K562 (cell line): ENCODE measurements around the gene FAR2. TPM values are rescaled to one million over a fixed set of nuclear protein-coding genes. Genes with fewer than 3 reads are reported as not detected.

Experiments
- ATAC-seq: fragments of 200-7000 bp; cut with Tn5 transposase; 3 replicates; pipeline ENCODE4 v1.9.1; 2020; ENCODE audit warnings: moderate library complexity
- BruUV-seq: library from RNA; stranded (reverse); fragments of 400-500 nt; replicated peaks from 2 replicates; lab custom pipeline; 2021; lab: Mats Ljungman, UMichigan
- CTCF ChIA-PET: fragments of 300-600 bp; formaldehyde crosslinking; extraction: SDS; loops from one replicate; lab custom pipeline; 2021; ENCODE audit warnings: low intra/inter-chr PET ratio; lab: Yijun Ruan, JAX
- POLR2A ChIA-PET: fragments of 300-600, 350-650 bp; sonication (Branson Sonifier 250); formaldehyde crosslinking; extraction: SDS; loops from one replicate; lab custom pipeline; 2021; ENCODE audit warnings: antibody characterized with exemption, inconsistent platforms; lab: Yijun Ruan, JAX
- DNase-seq, 4 experiments: peaks; one replicate each; pipeline versions ENCODE4 v3.0.0 to v3.0.0-alpha.2; 2011 to 2018; ENCODE audit warnings: low spot score in 3 of 4, mixed read lengths in 3 of 4; ENCODE audit errors: extremely low read depth in 1 of 4
- FAIRE-seq: peaks from 2 replicates; lab custom pipeline; 2011; peaks lifted over from hg19 to GRCh38; lab: Jason Lieb, UNC
- H2AFZ ChIP-seq: 2 replicates; pipeline ENCODE4 v1.6.0; 2011; ENCODE audit warnings: low read depth, low read length, control low read depth, inconsistent platforms
- H3K27ac ChIP-seq: fragments of 200-600 bp; 3 replicates; pipeline ENCODE4 v1.8.0; 2011; ENCODE audit warnings: low read depth, mild to moderate bottlenecking, control low read depth, inconsistent platforms, low read length, moderate library complexity, mixed read lengths; ENCODE audit errors: extremely low read depth
- H3K27me3 ChIP-seq, 2 experiments: fragments of 300-600 bp in 1 of 2; 2 replicates in 1 of 2; 3 replicates in 1 of 2; pipeline versions ENCODE4 v1.6.0 to v1.8.0; 2011; ENCODE audit warnings: inconsistent platforms in 2 of 2, low read length in 2 of 2, mild to moderate bottlenecking in 1 of 2, mixed read lengths in 1 of 2, moderate library complexity in 1 of 2; ENCODE audit not compliant: control insufficient read depth in 2 of 2, insufficient read depth in 2 of 2
- H3K36me3 ChIP-seq: fragments of 300-600 bp; 3 replicates; pipeline ENCODE4 v1.8.0; 2011; ENCODE audit warnings: mild to moderate bottlenecking, low read length, inconsistent platforms; ENCODE audit not compliant: control insufficient read depth, insufficient read depth
- H3K4me1 ChIP-seq, 2 experiments: fragments of 200-600 bp in 1 of 2; replicated peaks in 1 of 2; 2 replicates in 1 of 2; 3 replicates in 1 of 2; pipeline versions ENCODE4 v1.5.1 to v1.8.0; 2011; ENCODE audit warnings: inconsistent platforms in 2 of 2, low read length in 2 of 2, mild to moderate bottlenecking in 1 of 2, mixed read lengths in 1 of 2, moderate library complexity in 1 of 2; ENCODE audit not compliant: control insufficient read depth in 2 of 2, insufficient read depth in 2 of 2
- H3K4me2 ChIP-seq: 2 replicates; pipeline ENCODE4 v1.6.1; 2011; ENCODE audit warnings: low read length, control low read depth, inconsistent platforms, mixed read lengths; ENCODE audit not compliant: insufficient read depth
- H3K4me3 ChIP-seq: fragments of 200-600 bp; sonication (generic), shearing (Covaris generic); 2 replicates; pipeline ENCODE4 v1.5.1; 2016; ENCODE audit warnings: control low read depth, inconsistent platforms
- H3K79me2 ChIP-seq: fragments of 200-600 bp; 3 replicates; pipeline ENCODE4 v1.8.0; 2011; ENCODE audit warnings: low read length, inconsistent platforms; ENCODE audit not compliant: control insufficient read depth, insufficient read depth
- H3K9ac ChIP-seq, 2 experiments: 2 replicates each; pipeline versions ENCODE4 v1.6.0 to v1.6.1; 2011; ENCODE audit warnings: low read depth in 2 of 2, low read length in 2 of 2, control low read depth in 1 of 2, inconsistent platforms in 1 of 2, mild to moderate bottlenecking in 1 of 2, mixed read lengths in 1 of 2; ENCODE audit not compliant: insufficient read depth in 1 of 2
- H3K9me1 ChIP-seq: one replicate; pipeline ENCODE4 v1.6.0; 2011; ENCODE audit warnings: inconsistent platforms, mild to moderate bottlenecking, low read length, moderate library complexity; ENCODE audit not compliant: control insufficient read depth, insufficient read depth
- H3K9me3 ChIP-seq: replicated peaks from 2 replicates; pipeline ENCODE4 v1.5.1; 2011; ENCODE audit warnings: low read depth, low read length, inconsistent platforms; ENCODE audit not compliant: control insufficient read depth, insufficient read depth
- H4K20me1 ChIP-seq: replicated peaks from 2 replicates; pipeline ENCODE4 v1.6.1; 2011; ENCODE audit warnings: low read length, inconsistent platforms, mixed read lengths; ENCODE audit not compliant: control insufficient read depth, insufficient read depth
- ARHGAP35 ChIP-seq: fragments of 450-650 bp; IDR thresholded peaks from 2 replicates; pipeline ENCODE4 v1.6.1; 2018; ENCODE audit not compliant: partially characterized antibody
- CC2D1A ChIP-seq: fragments of 450-650 bp; IDR thresholded peaks from 2 replicates; pipeline ENCODE4 v1.6.1; 2017; ENCODE audit warnings: mild to moderate bottlenecking
- GTF2A2 ChIP-seq: IDR thresholded peaks from 2 replicates; pipeline ENCODE4 v1.6.1; 2016; ENCODE audit warnings: mild to moderate bottlenecking, missing genetic modification characterization, missing compliant biosample characterization
- HMG20B ChIP-seq: fragments of 250-450 bp; sonication (Bioruptor Pico); IDR thresholded peaks from 2 replicates; pipeline ENCODE4 v1.5.0; 2021; ENCODE audit warnings: mild to moderate bottlenecking
- PHF21A ChIP-seq: fragments of 450-650 bp; IDR thresholded peaks from 2 replicates; pipeline ENCODE4 v1.6.1; 2017; ENCODE audit warnings: low read depth, borderline replicate concordance
- POLR2G ChIP-seq: fragments of 200-400 bp; formaldehyde crosslinking; IDR thresholded peaks from 2 replicates; pipeline ENCODE4 v1.6.1; 2017; ENCODE audit warnings: low read depth, mild to moderate bottlenecking, antibody characterized with exemption, low read length, moderate library complexity
- POLR3A ChIP-seq: IDR thresholded peaks from 2 replicates; pipeline ENCODE4 v1.6.1; 2011; ENCODE audit warnings: borderline replicate concordance, mild to moderate bottlenecking, moderate library complexity; ENCODE audit not compliant: insufficient read length, insufficient read depth; ENCODE audit errors: extremely low read depth
- TCF15 ChIP-seq: fragments of 250-450 bp; sonication (Bioruptor Pico); IDR thresholded peaks from 2 replicates; pipeline ENCODE4 v1.8.0; 2022; ENCODE audit warnings: moderate library complexity, mild to moderate bottlenecking, inconsistent platforms
- ZFP1 ChIP-seq: fragments of 450-650 bp; formaldehyde crosslinking; IDR thresholded peaks from 2 replicates; pipeline ENCODE4 v1.4.0; 2020; ENCODE audit warnings: mild to moderate bottlenecking, mixed read lengths
- ZNF512 ChIP-seq: IDR thresholded peaks from 2 replicates; pipeline ENCODE4 v1.6.1; 2016; ENCODE audit warnings: missing genetic modification characterization, missing compliant biosample characterization
- WGBS: fragments of 100-300 bp; shearing (Covaris generic); methylation state at CpG from one replicate; pipeline ENCODE4 v1.1.6; 2016; ENCODE audit warnings: low coverage, mixed read lengths; ENCODE audit not compliant: insufficient coverage; ENCODE audit errors: missing lambda C conversion rate; 5-methylcytosine and 5-hydroxymethylcytosine counted together
- in situ Hi-C: fragments of 300-500 bp; cut with MboI; formaldehyde crosslinking; loops from 4 replicates; pipeline ENCODE4 v1.15.0; 2018; ENCODE audit warnings: inconsistent platforms, mixed read lengths
- intact Hi-C: fragments of 100-400 bp; cut with micrococcal nuclease; formaldehyde crosslinking; loops from 2 replicates; pipeline ENCODE4 v1.14.2; 2022
- polyA plus RNA-seq, 8 experiments: library from polyadenylated mRNA; depleted of rRNA in 4 of 8; stranded (reverse) in 5 of 8; unstranded in 3 of 8; fragments of >200 nt; fragmentation: Nextera tagmentation in 2 of 8; fragmentation: Illumina TruSeq in 1 of 8; extraction: Ambion mirVana in 2 of 8; extraction: Trizol in 1 of 8; gene quantifications; 2 replicates each; pipeline versions ENCODE4 v1.2.1 to v1.2.3, GENCODE V29; 2011 to 2014; ENCODE audit warnings: inconsistent platforms in 1 of 8, missing spikeins in 1 of 8
- total RNA-seq, 7 experiments: library from RNA; depleted of rRNA in 6 of 7; stranded (reverse); fragments of >200 nt in 6 of 7; fragmentation: Illumina TruSeq in 2 of 7; extraction: Trizol in 2 of 7; gene quantifications; 2 replicates each; pipeline versions ENCODE4 v1.2.1 to v1.2.3, GENCODE V29; 2011 to 2021; ENCODE audit warnings: low replicate concordance in 1 of 7
- TF ChIP-seq, protein P1 (sequence below): fragments of 450-650 bp; conservative IDR thresholded peaks from 2 replicates; pipeline ENCODE4 v1.6.1; 2016; ENCODE audit warnings: missing genetic modification characterization, low read depth, mild to moderate bottlenecking, missing compliant biosample characterization, moderate library complexity
- TF ChIP-seq, protein P2 (sequence below): fragments of 450-650 bp; formaldehyde crosslinking; IDR thresholded peaks from 2 replicates; pipeline ENCODE4 v1.4.0; 2020; ENCODE audit warnings: mild to moderate bottlenecking, mixed read lengths
- TF ChIP-seq, protein P3 (sequence below): sonication (generic); formaldehyde crosslinking; IDR thresholded peaks from 2 replicates; pipeline ENCODE4 v1.8.0; 2022; ENCODE audit warnings: mild to moderate bottlenecking, missing genetic modification reagents, borderline replicate concordance
- TF ChIP-seq, protein P4 (sequence below), 2 experiments: fragments of 450-650 bp; conservative IDR thresholded peaks; 2 replicates each; pipeline ENCODE4 v1.6.1; 2017; ENCODE audit warnings: mild to moderate bottlenecking in 2 of 2, moderate library complexity in 2 of 2

The FAR2 gene
- total and polyA plus RNA-seq, 9 of the 15 experiments (the other 6 are each of a cell fraction or from before 2014, with no cell fraction given): 5.0 to 13.4 (median 8.5) TPM

- FAIRE-seq (no peak), DNase-seq (no peak), ATAC-seq (no peak)
- Histone ChIP-seq H3K9me1 (no peaks in the 10 kb centered on the region), H3K4me3 (no peak overlapping the region), H3K4me1 (no peaks in the 10 kb centered on the region), H3K9ac (no peak overlapping the region), H3K4me2 (no peak overlapping the region), H3K27me3 (no peaks in the 10 kb centered on the region), H4K20me1 (no peaks in the 10 kb centered on the region), H3K36me3 (no peaks in the 10 kb centered on the region), H3K9me3 (no peaks in the 10 kb centered on the region), H3K27ac (no peak overlapping the region), H3K79me2 (no peaks in the 10 kb centered on the region), H2AFZ (no peak overlapping the region)
- intact Hi-C loops (no loop called here), in situ Hi-C loops (no loop called here)
- ChIA-PET CTCF (interaction anchor here (0.6 kb wide), 1 partner anchor 53 kb away, joined by 4 read pairs; no protein-coding TSS in a partner anchor), POLR2A (no interaction called here)
- BruUV-seq: no TSS peak
- WGBS: 23% methylated on average over 1 of the region's 1 CpG
- TF ChIP-seq, protein P1, sequence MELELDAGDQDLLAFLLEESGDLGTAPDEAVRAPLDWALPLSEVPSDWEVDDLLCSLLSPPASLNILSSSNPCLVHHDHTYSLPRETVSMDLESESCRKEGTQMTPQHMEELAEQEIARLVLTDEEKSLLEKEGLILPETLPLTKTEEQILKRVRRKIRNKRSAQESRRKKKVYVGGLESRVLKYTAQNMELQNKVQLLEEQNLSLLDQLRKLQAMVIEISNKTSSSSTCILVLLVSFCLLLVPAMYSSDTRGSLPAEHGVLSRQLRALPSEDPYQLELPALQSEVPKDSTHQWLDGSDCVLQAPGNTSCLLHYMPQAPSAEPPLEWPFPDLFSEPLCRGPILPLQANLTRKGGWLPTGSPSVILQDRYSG: no peak
- no peak for TF ChIP-seq ZFP1 (CRISPR knock-in tag)
- TF ChIP-seq, protein P2, sequence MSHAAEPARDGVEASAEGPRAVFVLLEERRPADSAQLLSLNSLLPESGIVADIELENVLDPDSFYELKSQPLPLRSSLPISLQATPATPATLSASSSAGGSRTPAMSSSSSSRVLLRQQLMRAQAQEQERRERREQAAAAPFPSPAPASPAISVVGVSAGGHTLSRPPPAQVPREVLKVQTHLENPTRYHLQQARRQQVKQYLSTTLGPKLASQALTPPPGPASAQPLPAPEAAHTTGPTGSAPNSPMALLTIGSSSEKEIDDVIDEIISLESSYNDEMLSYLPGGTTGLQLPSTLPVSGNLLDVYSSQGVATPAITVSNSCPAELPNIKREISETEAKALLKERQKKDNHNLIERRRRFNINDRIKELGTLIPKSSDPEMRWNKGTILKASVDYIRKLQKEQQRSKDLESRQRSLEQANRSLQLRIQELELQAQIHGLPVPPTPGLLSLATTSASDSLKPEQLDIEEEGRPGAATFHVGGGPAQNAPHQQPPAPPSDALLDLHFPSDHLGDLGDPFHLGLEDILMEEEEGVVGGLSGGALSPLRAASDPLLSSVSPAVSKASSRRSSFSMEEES (CRISPR knock-in tag): no peak
- TF ChIP-seq POLR3A: no peak
- TF ChIP-seq TCF15: no peak
- TF ChIP-seq CC2D1A: no peak
- no peak for TF ChIP-seq GTF2A2 (tag)
- TF ChIP-seq POLR2G: no peak
- TF ChIP-seq HMG20B (CRISPR knock-in tag): no peak
- no peak for TF ChIP-seq ARHGAP35
- TF ChIP-seq PHF21A: no peak
- no peak for TF ChIP-seq ZNF512
- TF ChIP-seq, protein P3, sequence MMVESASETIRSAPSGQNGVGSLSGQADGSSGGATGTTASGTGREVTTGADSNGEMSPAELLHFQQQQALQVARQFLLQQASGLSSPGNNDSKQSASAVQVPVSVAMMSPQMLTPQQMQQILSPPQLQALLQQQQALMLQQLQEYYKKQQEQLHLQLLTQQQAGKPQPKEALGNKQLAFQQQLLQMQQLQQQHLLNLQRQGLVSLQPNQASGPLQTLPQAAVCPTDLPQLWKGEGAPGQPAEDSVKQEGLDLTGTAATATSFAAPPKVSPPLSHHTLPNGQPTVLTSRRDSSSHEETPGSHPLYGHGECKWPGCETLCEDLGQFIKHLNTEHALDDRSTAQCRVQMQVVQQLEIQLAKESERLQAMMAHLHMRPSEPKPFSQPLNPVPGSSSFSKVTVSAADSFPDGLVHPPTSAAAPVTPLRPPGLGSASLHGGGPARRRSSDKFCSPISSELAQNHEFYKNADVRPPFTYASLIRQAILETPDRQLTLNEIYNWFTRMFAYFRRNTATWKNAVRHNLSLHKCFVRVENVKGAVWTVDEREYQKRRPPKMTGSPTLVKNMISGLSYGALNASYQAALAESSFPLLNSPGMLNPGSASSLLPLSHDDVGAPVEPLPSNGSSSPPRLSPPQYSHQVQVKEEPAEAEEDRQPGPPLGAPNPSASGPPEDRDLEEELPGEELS: no peak
- TF ChIP-seq, protein P4, sequence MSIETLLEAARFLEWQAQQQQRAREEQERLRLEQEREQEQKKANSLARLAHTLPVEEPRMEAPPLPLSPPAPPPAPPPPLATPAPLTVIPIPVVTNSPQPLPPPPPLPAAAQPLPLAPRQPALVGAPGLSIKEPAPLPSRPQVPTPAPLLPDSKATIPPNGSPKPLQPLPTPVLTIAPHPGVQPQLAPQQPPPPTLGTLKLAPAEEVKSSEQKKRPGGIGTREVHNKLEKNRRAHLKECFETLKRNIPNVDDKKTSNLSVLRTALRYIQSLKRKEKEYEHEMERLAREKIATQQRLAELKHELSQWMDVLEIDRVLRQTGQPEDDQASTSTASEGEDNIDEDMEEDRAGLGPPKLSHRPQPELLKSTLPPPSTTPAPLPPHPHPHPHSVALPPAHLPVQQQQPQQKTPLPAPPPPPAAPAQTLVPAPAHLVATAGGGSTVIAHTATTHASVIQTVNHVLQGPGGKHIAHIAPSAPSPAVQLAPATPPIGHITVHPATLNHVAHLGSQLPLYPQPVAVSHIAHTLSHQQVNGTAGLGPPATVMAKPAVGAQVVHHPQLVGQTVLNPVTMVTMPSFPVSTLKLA (conservative IDR thresholded peaks at IDR 0.05): no peak
Measured at GRCh38 chr12:29131539-29131938, 17.5 kb upstream of the FAR2 start.
